GM18867 (cell line): ENCODE results near the gene EXOC3L4.
"Not testable (repeated sequence)": the region's sequence is repeated elsewhere in the genome, so short reads cannot be mapped to it uniquely, and the experiment has no call there.

Experiments
- ATAC-seq: cut with Tn5 transposase; IDR thresholded peaks from one replicate; pipeline ENCODE4 v1.9.1; 2021; ENCODE audit warnings: mild to moderate bottlenecking, moderate library complexity; ENCODE audit not compliant: unreplicated experiment

The EXOC3L4 gene

DNA sequence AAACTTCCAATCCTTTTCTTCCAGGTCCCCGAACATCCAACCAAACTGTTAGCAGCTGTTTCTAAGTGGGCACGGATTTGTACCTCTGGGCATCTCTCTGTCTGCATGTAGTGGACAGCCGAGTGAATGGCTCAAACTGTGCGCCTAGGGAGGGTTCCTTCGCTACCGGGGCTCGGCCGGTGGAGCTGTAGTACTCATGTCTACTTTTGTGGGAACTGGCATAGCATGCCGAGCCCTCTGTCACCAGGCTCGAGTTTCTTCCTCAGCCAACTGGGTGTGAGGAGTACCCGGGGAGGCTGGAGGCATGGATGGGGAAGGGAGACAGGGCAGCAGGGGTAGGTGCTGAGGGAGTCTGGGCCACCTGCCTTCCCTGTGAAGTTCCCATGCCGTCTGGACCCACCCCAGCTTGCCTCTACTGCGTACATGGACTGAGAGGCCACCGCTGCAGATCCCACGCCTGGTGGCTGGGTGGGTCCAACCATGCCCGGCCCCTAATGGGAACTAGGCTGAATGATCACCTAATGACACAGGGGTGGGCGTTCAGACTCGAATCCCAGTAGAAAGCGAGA lies 51.7 kb downstream of the EXOC3L4 start:
- no peak for ATAC-seq

DNA sequence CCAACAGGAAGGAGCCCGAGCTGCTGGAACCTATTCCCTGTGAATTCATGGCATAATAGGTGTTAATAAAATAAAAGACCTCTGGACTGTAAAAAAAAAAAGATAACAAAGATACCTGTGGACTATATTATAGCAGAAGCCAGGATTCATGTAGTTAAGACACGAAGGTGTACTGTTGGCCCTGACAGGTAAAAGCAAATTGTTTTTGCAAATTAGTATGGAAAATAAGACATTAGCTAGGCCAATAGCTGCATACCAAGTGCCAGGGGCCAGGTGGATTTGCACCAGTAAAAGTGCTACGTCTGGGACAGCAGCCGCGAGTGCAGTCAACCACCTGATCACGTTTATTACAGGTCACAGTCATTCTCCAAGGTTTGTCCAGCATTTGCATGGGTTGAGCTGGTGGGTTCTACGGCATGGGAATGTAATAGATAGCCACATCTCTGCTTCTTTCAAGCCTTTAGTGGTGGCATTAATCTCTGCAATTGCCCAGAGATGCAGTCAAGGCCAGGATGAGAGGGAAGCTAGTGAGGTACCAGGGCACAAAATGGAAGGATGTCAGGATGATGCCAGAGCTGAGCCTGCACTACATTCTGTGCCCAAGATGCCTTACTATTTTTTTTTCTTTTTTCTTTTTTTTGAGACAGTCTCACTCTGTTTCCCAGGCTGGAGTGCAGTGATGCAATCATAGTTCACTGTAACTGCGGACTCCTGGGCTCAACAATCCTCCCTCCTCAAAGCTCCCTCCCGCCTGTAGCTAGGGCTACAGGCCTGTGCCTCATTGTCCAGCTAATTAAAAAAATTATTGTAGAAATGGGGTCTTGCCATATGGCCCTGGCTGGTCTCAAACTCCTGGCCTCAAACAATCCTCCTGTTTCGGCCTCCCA lies 55.1 kb downstream of the EXOC3L4 start:
- ATAC-seq = no peak

DNA sequence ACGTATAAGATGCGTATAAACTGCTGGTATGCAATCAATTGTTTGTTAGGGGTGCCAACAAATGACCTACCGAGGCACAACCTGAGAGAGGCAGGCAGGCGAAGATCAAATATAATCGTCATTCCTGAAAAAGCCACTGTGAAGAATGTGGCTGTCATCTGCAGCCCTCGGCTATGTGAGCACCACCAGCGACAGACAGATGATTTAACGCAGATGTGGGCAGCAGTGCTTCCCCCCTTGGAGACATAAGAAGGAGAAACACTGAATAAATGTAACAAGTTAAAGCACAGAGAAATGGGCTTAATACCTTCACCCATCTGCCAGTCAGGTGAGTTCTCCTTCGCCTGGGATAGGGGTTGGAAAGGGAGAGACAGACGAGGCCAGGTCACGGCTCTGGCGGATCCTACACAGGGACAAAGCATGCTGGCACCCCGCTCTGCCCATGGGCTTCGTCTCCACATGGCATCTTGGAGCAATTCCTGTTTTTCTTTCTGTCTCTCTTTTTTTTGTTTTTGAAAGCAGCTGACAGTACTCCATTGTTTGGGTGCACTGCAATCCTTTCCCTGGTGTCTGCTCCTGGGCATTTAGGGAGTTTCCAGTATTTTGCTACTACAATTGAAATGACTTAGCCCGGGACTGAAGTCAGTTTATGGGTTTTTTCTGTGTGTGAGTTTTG lies 56.9 kb downstream of the EXOC3L4 start:
- ATAC-seq = no peak

DNA sequence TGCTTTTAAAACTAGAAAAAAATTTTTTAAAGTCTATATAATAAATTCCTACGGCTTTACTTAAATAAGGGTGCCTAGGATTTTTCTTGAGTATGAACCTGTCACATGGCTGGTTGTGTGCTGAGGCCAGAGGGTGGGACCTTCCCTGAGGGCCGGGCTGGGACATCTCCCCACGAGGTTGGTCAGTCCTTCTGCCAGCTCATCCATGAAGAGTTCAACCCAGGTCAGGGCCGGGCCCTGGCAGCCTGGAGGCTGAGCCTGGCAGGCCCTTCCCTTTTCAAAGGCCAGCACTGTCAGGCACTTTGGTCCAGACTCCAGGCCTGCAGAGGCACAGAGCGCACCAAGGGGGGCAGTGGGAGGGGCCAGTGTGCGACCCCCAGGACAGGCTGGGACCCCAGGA lies 60.5 kb downstream of the EXOC3L4 start:
- no peak for ATAC-seq

DNA sequence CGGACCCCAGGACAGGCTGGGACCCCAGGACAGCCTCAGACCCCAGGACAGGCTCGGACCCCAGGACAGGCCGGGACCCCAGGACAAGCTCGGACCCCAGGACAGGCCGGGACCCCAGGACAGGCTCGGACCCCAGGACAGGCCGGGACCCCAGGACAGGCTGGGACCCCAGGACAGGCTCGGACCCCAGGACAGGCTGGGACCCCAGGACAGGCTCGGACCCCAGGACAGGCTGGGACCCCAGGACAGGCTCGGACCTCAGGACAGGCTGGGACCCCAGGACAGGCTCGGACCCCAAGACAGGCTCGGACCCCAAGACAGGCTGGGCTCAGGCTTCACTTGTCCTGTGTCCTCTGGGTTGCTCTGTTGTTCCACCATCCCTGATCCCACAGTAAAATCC lies 60.9 kb downstream of the EXOC3L4 start:
- ATAC-seq = not testable (repeated sequence)

DNA sequence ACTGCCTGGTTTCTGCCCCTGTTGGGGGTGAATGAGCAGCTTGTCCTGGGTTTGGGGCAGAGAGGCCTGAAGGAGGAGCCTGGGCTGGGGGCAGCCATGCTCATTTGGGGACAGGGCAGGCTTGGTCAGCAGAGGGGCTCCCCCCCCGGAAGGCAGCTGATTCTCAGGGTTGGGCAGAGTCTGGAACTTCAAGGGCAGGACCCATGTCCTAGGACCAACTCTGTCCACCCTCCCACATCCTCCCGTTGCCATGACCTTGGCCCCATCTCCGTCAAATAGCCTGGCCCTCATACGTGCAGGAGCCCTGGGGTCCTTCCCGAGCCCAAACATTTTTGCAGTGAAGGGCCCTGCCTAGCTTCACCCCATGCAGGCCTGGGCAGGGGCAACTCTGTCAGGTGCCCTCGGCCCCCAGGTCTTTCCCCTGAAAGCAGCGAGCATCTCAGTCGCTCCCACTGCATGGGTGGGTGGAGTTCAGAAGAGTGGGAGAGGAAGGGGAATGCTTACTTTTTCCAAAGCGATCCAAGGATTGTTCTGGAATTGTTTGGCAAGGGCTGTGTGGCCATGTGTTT lies 61.4 kb downstream of the EXOC3L4 start:
- ATAC-seq = no peak

DNA sequence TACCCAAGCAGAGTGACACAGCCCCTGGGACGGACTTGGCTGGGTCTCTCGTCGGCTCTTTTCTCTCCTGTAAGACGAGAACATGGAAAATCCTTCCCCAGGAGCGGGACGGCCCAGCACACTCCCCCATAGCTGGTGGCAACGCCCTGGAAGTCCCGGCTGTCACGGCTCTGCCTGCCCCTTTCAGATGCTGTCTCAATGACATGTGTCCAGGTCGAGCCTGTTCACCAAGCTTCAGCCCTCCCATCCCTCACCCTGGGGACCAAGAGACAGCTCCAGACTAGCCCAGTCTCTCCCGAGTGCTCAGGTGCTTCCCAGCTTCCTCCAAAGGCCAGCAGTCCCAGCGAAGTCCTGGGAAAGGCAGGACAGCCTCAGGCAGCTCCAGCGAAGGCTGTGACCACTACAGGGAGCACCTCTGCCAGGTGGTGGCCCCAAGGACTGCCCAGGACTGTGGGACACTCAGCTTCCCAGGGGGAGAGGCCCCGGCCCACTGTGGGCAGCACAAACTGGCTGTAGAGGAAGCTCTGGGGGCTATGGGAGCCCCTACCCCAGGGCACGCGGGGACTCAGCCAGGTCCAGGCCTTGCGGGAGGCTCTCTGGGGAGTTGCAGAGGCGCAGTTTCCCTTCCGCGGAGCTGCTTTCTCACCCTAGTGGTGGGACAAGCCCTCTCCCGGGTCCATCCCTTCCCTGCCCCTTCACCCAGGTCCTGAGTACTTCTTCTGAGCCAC lies 62.3 kb downstream of the EXOC3L4 start:
- ATAC-seq = no peak

DNA sequence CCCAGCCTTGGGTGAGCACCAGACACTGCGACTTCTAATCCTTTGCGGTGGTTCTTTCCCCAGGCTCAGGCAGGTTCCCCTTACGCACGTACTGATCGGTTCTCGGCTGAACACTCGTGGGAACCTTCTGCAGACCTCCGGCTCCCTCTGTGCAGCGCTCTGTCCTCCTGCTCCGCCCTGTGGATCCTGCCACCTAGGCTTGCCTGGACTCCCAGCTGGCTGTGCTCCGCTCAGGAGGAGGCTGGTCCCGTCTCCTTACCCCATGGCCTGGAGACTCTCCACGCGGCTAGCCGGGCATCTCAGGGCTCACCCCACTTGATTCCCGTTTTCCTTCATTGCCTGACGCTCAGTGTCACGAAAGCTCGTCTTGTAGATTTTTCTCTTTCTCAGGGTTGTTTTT lies 63.4 kb downstream of the EXOC3L4 start:
- ATAC-seq = no peak

DNA sequence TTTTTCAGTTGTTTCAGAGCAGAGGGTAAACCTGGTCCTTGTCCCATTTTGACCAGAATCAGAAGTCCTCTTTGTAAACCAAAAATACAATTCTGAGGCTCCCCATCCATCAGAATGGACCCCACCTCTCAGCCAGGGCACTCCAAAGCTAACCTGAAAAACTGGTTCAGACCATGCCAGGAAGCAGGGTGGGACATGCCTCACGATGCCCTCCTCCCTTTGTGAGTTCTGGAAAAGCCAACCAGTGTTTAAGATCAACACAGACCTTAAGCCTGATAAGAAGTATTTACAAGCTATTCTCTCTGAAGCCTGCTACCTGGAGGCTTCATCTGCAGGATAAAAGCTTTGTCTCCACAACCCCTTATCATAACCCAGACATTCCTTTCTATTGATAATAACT lies 64.2 kb downstream of the EXOC3L4 start:
- no peak for ATAC-seq
